Right lobe of liver (tissue), 4 donors: Measurements from ENCODE around the gene CCDC121.

Experiments used
- CTCF ChIP-seq, 4 donors: fragments of 200-600 bp in 3 of 4; fragments of 450-650 bp in 1 of 4; IDR thresholded peaks; one replicate each; pipeline versions ENCODE4 v1.5.1 to v1.8.0; 2016 to 2022; ENCODE audit warnings: antibody characterized with exemption in 4 of 4, mild to moderate bottlenecking in 2 of 4
- POLR2A ChIP-seq: fragments of 450-650 bp; IDR thresholded peaks from one replicate; pipeline ENCODE4 v1.6.1; 2017; ENCODE audit warnings: antibody characterized with exemption, mild to moderate bottlenecking
- donor health status: DM: no; HTN: no; CAD: no.
- donor health status: DM: no; HTN: no; CAD: no.
- donor health status: DM: no; HTN: yes; CAD: no.

- TF ChIP-seq CTCF (IDR thresholded peaks at IDR 0.05) (no peak), POLR2A (peak; percentile 13)
These were observed 34.7 kb upstream of the CCDC121 start, which contains the start of the genes SLC4A1AP and SUPT7L for GRCh38 chr2:27663285-27664153.
